HepG2 (cell line): Measurements from ENCODE around the gene FSIP1. TPM values are rescaled to one million over a fixed set of nuclear protein-coding genes. Genes with fewer than 3 reads are reported as not detected.
A peak's percentile ranks its signal among the peaks of the same experiment; 100 is the strongest.

ENCODE experiments used
- ATF1 ChIP-seq: IDR thresholded peaks from 2 replicates; pipeline ENCODE4 v1.6.1; 2016; ENCODE audit warnings: mild to moderate bottlenecking, control low read depth
- CBX5 ChIP-seq: sonication (generic); formaldehyde crosslinking; IDR thresholded peaks from 2 replicates; pipeline ENCODE4 v1.4.0; 2020; ENCODE audit warnings: missing genetic modification reagents, borderline replicate concordance
- HIVEP1 ChIP-seq: sonication (generic); formaldehyde crosslinking; IDR thresholded peaks from 2 replicates; pipeline ENCODE4 v1.4.0; 2020; ENCODE audit warnings: mild to moderate bottlenecking, missing genetic modification reagents
- HMG20A ChIP-seq: IDR thresholded peaks from 2 replicates; pipeline ENCODE4 v1.6.1; 2016; ENCODE audit warnings: borderline replicate concordance
- HNRNPLL ChIP-seq: fragments of 200-400 bp; formaldehyde crosslinking; IDR thresholded peaks from 2 replicates; pipeline ENCODE4 v1.6.1; 2017; ENCODE audit warnings: mild to moderate bottlenecking, low read depth, low read length; ENCODE audit not compliant: poor library complexity, severe bottlenecking
- HNRNPUL1 ChIP-seq: fragments of 200-400 bp; formaldehyde crosslinking; IDR thresholded peaks from 2 replicates; pipeline ENCODE4 v1.6.1; 2017; ENCODE audit warnings: low read depth, mild to moderate bottlenecking, low read length, moderate library complexity
- MIXL1 ChIP-seq: IDR thresholded peaks from 2 replicates; pipeline ENCODE4 v1.6.1; 2016
- NONO ChIP-seq, 2 experiments: fragments of 450-650 bp in 1 of 2; sonication (generic) in 1 of 2; formaldehyde crosslinking in 1 of 2; IDR thresholded peaks in 1 of 2; conservative IDR thresholded peaks in 1 of 2; 2 replicates each; pipeline versions ENCODE4 v1.6.1 to v1.8.0; 2017 to 2022; ENCODE audit warnings: mild to moderate bottlenecking in 1 of 2, missing genetic modification reagents in 1 of 2, moderate library complexity in 1 of 2
- PRMT3 ChIP-seq: sonication (generic); formaldehyde crosslinking; IDR thresholded peaks from 2 replicates; pipeline ENCODE4 v1.8.1; 2022; ENCODE audit warnings: low read depth, mild to moderate bottlenecking, moderate library complexity, missing genetic modification reagents, borderline replicate concordance
- RARG ChIP-seq: sonication (generic); formaldehyde crosslinking; IDR thresholded peaks from 2 replicates; pipeline ENCODE4 v1.4.0; 2020; ENCODE audit warnings: low read depth, mild to moderate bottlenecking, missing genetic modification reagents
- RFX5 ChIP-seq: IDR thresholded peaks from 2 replicates; pipeline ENCODE4 v1.6.1; 2011; ENCODE audit warnings: low read depth, low read length, improper control_type of control experiment
- SSRP1 ChIP-seq: IDR thresholded peaks from 2 replicates; pipeline ENCODE4 v1.6.1; 2016; ENCODE audit warnings: control low read depth
- TCF7 ChIP-seq: sonication (generic); IDR thresholded peaks from 2 replicates; pipeline ENCODE4 v1.6.1; 2016; ENCODE audit warnings: antibody characterized with exemption, low read depth
- ZMYM2 ChIP-seq: sonication (generic); formaldehyde crosslinking; IDR thresholded peaks from 2 replicates; pipeline ENCODE4 v1.8.0; 2022; ENCODE audit warnings: mild to moderate bottlenecking, missing genetic modification reagents
- ZNF549 ChIP-seq: sonication (generic); formaldehyde crosslinking; IDR thresholded peaks from 2 replicates; pipeline ENCODE4 v1.5.0; 2020; ENCODE audit warnings: missing genetic modification reagents
- ZNF614 ChIP-seq: IDR thresholded peaks from 2 replicates; pipeline ENCODE4 v1.6.1; 2018; ENCODE audit warnings: missing biosample characterization, missing genetic modification reagents, inconsistent platforms, borderline replicate concordance
- ZNF660 ChIP-seq: sonication (generic); formaldehyde crosslinking; IDR thresholded peaks from 2 replicates; pipeline ENCODE4 v1.5.1; 2020; ENCODE audit warnings: mild to moderate bottlenecking, low read depth, missing genetic modification reagents, borderline replicate concordance
- ZNF713 ChIP-seq: sonication (generic); formaldehyde crosslinking; IDR thresholded peaks from 2 replicates; pipeline ENCODE4 v1.4.0; 2020; ENCODE audit warnings: mild to moderate bottlenecking, missing genetic modification reagents
- ZNF768 ChIP-seq: sonication (generic); formaldehyde crosslinking; IDR thresholded peaks from 2 replicates; pipeline ENCODE4 v1.4.0; 2020; ENCODE audit warnings: missing genetic modification reagents
- ZSCAN31 ChIP-seq: sonication (generic); formaldehyde crosslinking; IDR thresholded peaks from 2 replicates; pipeline ENCODE4 v1.5.0; 2020; ENCODE audit warnings: low read depth, mild to moderate bottlenecking, missing genetic modification reagents
- polyA plus RNA-seq, 8 experiments: library from polyadenylated mRNA; depleted of rRNA in 3 of 8; stranded (reverse) in 7 of 8; unstranded in 1 of 8; fragments of >200 nt; fragmentation: Illumina TruSeq in 4 of 8; extraction: Trizol in 4 of 8; gene quantifications; 2 replicates each; pipeline versions ENCODE4 v1.2.1 to v1.2.3, GENCODE V29; 2011 to 2016; ENCODE audit warnings: low read depth in 4 of 8, missing spikeins in 1 of 8, mixed read lengths in 1 of 8; ENCODE audit not compliant: insufficient read depth in 1 of 8
- total RNA-seq, 5 experiments: library from RNA; depleted of rRNA; stranded (reverse); fragments of >200 nt; fragmentation: Illumina TruSeq; extraction: Trizol; gene quantifications; 2 replicates each; pipeline ENCODE4 v1.2.3, GENCODE V29; 2016; ENCODE audit warnings: low read depth in 1 of 5
- TF ChIP-seq, protein P1 (sequence below): sonication (generic); formaldehyde crosslinking; IDR thresholded peaks from 2 replicates; pipeline ENCODE4 v1.4.0; 2020; ENCODE audit warnings: missing genetic modification reagents
- TF ChIP-seq, protein P2 (sequence below): sonication (generic); formaldehyde crosslinking; IDR thresholded peaks from 2 replicates; pipeline ENCODE4 v1.5.1; 2020; ENCODE audit warnings: mild to moderate bottlenecking, missing genetic modification reagents, borderline replicate concordance
- TF ChIP-seq, protein P3 (sequence below): sonication (generic); formaldehyde crosslinking; IDR thresholded peaks from 2 replicates; pipeline ENCODE4 v1.8.0; 2022; ENCODE audit warnings: missing genetic modification reagents, mild to moderate bottlenecking, inconsistent platforms, borderline replicate concordance
- TF ChIP-seq, protein P4 (sequence below): sonication (generic); formaldehyde crosslinking; IDR thresholded peaks from 2 replicates; pipeline ENCODE4 v1.5.0; 2020; ENCODE audit warnings: mild to moderate bottlenecking, missing genetic modification reagents

FSIP1 gene
- total and polyA plus RNA-seq, 2 of the 13 experiments (the other 11 are each of a cell fraction or from before 2014, with no cell fraction given): 0.18 TPM; not detected in 1

DNA sequence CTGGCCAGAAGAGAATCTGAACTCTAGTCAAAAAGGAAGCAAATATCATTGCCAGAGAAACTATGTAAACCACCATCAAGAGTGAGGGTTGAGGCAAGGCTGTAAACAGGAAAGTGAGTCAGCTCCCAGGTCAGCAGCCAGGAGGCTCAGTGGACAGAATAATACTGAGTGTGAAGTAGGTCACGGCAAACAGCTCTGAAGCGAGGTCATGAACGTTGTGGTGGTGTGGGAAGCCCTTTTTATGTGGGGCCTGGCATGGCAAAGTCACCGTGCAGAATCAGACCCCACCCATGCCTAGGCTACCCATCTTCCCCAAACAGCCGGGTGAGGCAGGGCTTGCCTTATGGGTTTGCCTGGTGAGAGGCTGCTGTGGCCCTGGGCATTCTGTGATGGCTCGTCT, 157.8 kb downstream of the FSIP1 start (continued):
- TF ChIP-seq ZNF614 (0 out of 2 replicates have a peak, but pooled peaks have one; percentile 33), HMG20A (CRISPR knock-in tag) (peak; percentile 70; the same call in 1 of the 2 replicates), ZNF713 (CRISPR knock-in tag) (no peak), RFX5 (no peak), HNRNPUL1 (no peak), TCF7 (peak; percentile 39; the same call in 1 of the 2 replicates), MIXL1 (peak; percentile 53; the same call in 1 of the 2 replicates), HNRNPLL (no peak), ATF1 (CRISPR knock-in tag) (no peak), PRMT3 (CRISPR knock-in tag) (no peak), ZNF768 (CRISPR knock-in tag) (no peak), HIVEP1 (CRISPR knock-in tag) (no peak), SSRP1 (CRISPR knock-in tag) (no peak), CBX5 (CRISPR knock-in tag) (no peak), ZSCAN31 (no peak), NONO (IDR thresholded peaks at IDR 0.05) (no peak), NONO (CRISPR knock-in tag; conservative IDR thresholded peaks at IDR 0.05) (no peak), RARG (CRISPR knock-in tag) (no peak), ZNF660 (no peak), ZMYM2 (CRISPR knock-in tag) (no peak), ZNF549 (CRISPR knock-in tag) (no peak)
- TF ChIP-seq, protein P1, sequence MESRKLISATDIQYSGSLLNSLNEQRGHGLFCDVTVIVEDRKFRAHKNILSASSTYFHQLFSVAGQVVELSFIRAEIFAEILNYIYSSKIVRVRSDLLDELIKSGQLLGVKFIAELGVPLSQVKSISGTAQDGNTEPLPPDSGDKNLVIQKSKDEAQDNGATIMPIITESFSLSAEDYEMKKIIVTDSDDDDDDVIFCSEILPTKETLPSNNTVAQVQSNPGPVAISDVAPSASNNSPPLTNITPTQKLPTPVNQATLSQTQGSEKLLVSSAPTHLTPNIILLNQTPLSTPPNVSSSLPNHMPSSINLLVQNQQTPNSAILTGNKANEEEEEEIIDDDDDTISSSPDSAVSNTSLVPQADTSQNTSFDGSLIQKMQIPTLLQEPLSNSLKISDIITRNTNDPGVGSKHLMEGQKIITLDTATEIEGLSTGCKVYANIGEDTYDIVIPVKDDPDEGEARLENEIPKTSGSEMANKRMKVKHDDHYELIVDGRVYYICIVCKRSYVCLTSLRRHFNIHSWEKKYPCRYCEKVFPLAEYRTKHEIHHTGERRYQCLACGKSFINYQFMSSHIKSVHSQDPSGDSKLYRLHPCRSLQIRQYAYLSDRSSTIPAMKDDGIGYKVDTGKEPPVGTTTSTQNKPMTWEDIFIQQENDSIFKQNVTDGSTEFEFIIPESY: no peak
- TF ChIP-seq, protein P2, sequence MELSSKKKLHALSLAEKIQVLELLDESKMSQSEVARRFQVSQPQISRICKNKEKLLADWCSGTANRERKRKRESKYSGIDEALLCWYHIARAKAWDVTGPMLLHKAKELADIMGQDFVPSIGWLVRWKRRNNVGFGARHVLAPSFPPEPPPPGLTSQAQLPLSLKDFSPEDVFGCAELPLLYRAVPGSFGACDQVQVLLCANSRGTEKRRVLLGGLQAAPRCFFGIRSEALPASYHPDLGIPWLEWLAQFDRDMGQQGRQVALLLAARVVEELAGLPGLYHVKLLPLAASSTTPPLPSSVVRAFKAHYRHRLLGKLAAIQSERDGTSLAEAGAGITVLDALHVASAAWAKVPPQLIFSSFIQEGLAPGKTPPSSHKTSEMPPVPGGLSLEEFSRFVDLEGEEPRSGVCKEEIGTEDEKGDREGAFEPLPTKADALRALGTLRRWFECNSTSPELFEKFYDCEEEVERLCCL (CRISPR knock-in tag): no peak
- TF ChIP-seq, protein P3, sequence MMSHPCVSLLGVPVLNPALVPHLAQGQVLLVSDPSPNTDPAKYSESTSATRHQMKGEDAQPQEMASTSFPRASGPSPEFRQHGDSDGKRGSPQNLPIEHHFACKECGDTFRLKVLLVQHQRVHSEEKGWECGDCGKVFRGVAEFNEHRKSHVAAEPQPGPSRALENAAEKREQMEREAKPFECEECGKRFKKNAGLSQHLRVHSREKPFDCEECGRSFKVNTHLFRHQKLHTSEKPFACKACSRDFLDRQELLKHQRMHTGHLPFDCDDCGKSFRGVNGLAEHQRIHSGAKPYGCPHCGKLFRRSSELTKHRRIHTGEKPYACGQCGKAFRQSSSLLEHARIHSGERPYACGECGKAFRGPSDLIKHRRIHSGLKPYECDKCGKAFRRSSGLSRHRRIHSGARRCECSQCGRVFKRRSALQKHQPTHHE (CRISPR knock-in tag): no peak
- TF ChIP-seq, protein P4, sequence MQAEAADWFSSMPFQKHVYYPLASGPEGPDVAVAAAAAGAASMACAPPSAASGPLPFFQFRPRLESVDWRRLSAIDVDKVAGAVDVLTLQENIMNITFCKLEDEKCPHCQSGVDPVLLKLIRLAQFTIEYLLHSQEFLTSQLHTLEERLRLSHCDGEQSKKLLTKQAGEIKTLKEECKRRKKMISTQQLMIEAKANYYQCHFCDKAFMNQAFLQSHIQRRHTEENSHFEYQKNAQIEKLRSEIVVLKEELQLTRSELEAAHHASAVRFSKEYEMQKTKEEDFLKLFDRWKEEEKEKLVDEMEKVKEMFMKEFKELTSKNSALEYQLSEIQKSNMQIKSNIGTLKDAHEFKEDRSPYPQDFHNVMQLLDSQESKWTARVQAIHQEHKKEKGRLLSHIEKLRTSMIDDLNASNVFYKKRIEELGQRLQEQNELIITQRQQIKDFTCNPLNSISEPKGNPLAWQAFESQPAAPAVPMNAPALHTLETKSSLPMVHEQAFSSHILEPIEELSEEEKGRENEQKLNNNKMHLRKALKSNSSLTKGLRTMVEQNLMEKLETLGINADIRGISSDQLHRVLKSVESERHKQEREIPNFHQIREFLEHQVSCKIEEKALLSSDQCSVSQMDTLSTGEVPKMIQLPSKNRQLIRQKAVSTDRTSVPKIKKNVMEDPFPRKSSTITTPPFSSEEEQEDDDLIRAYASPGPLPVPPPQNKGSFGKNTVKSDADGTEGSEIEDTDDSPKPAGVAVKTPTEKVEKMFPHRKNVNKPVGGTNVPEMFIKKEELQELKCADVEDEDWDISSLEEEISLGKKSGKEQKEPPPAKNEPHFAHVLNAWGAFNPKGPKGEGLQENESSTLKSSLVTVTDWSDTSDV (CRISPR knock-in tag): no peak
